SH-SY5Y (cell line): Measurements from ENCODE around the gene IL1RL2.

Experiments
- GATA2 ChIP-seq: IDR thresholded peaks from 2 replicates; pipeline ENCODE4 v1.6.1; 2011; ENCODE audit warnings: mild to moderate bottlenecking, low read depth, low read length
- GATA3 ChIP-seq: IDR thresholded peaks from 2 replicates; pipeline ENCODE4 v1.6.1; 2011; ENCODE audit warnings: low read depth, mild to moderate bottlenecking, low read length, moderate library complexity

Gene IL1RL2

DNA sequence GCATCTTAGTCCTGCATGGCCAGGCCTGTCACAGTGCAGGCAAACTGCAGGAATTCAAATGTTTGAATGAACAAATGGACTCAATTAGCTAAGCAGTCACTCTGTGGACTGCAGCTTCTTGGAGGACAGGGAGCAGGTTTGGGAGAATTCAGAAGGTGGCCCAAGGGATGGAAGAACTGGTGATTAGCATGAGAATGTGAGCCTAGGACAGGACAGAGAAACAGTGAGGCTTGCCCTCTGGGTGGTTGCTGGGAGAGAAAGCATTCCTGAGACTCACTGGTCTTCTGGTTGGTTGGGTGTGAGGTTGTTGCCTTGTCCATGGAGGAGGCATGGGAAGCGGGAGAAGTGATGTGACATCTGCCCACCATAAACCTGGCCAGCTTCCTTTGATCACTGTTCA, 13.7 kb downstream of the IL1RL2 start:
- TF ChIP-seq GATA2: no peak
- TF ChIP-seq GATA3: no peak

DNA sequence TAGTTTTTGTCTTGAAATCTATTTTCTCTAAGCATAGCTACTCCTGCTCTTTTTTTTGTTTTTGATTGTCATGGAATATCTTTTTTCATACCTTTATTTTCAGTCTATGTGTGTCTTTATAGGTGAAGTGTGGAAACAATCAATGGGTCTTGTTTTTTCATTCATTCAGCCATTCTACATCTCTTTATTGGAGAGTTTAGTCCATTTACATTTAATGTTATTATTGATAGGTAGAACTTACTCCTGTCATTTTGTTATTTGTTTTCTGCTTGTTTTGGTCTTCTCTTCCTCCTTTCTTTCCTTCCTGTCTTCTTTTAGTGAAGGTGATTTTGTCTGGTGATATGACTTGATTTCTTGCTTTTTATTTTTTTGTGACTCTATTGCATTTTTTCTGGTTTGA, 17.8 kb downstream of the IL1RL2 start:
- TF ChIP-seq GATA3: no peak
- TF ChIP-seq GATA2: no peak

DNA sequence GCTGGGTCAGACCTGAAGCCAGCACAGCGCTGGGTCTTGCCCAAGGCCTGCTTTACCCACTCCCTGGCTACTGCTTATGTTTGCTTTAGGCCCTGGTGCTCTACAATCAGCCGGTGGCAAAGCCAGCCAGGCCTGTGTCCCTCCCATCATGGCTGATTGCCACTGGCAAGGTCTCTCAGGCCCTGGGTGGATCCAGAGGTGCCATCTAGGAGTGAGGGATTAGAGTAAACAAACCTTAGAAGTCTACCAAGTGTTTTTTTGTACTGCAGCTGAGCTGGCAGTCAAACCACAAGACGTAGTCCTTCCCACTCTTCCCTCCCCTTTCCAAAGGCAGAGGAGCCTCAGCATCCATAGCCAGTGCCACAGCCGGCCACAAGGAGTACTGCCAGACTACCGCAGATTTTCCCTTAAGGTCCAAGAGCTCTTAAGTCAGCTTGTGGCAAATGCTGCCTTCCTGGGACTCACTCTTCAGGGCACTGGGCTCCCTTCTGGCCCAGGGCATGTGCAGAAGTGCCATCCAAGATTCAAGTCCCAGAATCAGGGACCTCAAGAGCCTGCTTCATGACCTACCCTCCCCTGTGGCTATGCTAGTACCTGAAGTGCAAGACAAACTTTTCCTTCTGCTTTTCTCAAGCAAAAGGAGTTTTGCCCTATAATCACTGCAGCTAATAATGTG, 20.0 kb downstream of the IL1RL2 start:
- TF ChIP-seq GATA2: no peak
- TF ChIP-seq GATA3: no peak

DNA sequence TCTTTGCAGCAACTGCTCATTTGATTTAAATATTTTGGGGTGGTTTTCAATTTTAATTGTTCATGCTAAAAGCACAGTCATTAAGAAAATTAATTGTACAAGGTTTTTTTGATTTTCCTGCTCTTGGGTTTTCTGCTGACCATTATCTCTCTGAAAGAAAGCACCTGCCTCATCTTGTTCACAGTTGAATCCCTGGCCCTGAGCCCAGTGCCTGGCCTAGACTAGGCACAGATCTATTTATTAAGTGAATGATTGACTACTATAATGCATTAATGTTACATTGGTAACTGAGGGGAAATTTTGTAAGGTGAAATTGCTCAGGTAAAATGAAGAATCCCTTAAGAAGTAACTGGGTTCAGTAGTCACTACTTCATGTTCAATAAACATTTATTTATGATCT, 22.0 kb downstream of the IL1RL2 start:
- TF ChIP-seq GATA2 (no peak), GATA3 (no peak)

DNA sequence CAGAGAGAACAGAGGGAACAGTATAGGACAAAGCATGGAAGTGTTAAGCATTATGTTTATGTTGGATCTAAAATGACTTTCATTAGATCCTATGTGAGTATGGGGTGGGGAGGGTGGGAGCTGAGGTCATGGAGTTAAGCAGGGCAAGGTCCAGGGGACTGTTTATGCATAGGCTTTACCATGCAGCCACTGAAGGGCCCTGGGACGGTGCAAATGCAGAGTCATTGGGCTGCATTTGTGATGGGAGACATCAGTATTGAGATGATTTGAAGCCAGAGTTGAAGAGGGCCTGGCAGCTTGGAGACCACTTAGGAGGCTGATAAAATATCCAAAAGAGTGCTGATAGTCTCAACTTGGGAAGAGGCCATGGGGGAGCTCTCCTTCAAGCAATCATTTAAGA, 22.7 kb downstream of the IL1RL2 start:
- no peak for TF ChIP-seq GATA2
- TF ChIP-seq GATA3: no peak

DNA sequence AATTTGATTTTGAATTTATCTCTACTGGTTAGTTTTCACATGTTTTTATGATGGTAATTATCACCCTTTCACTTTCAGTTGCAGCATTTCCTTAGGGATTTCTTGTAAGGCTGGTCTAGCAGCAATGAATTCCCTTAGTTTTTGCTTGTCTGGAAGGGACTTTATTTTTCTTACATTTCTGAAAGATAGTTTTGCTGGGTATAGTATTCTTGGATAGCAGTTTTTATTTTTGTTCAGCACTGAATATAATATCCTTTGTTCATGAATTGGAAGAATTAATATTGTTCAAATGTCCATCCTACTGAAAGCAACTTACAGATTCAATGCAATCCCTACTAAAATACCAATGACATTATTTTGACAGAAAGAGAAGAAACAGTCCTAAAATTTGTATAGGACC, 30.2 kb downstream of the IL1RL2 start:
- TF ChIP-seq GATA3: no peak

DNA sequence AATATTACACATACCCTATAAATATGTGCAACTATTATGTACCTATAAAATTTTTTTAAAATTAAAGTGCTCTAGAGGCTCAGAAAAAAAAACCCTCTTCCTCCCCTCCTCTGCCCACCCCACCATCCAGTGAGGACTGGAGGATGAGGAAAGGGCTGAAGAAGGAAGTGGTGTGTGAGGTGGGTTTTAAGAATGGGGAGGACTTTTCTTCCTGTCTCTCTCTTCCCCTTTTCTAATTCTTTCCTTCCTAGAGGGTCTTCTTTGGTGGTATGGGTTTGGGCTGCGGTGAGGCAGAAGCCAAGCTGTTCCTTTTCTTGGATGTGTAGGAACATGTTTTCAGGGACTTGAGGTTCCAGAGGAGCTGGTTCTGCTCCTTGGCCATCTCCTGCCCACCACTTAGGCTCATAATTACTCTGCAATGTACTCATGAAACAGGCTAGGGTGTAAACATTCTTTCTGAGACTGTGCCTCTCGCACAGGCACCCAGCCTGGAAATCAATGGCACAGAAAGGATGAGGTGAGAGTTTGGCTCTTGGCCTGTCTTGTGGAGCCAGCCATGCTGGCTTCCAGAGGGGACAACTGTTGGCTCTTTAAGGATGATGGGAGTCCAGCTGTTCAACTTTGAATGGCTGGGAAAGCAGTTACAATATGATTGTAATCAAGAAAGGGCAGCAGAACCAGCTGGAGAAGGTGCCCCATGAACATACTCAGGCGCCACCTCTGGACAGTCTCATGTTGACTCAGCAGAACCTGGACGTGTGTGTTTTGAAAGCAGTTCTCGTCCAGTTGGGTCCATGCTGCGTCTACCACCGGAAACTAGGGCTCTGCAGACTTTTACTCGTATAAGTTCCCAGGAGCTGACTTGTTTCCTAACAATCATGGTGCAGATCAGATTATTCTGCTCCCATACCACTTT, 38.3 kb downstream of the IL1RL2 start:
- TF ChIP-seq GATA3 (no peak), GATA2 (no peak)

DNA sequence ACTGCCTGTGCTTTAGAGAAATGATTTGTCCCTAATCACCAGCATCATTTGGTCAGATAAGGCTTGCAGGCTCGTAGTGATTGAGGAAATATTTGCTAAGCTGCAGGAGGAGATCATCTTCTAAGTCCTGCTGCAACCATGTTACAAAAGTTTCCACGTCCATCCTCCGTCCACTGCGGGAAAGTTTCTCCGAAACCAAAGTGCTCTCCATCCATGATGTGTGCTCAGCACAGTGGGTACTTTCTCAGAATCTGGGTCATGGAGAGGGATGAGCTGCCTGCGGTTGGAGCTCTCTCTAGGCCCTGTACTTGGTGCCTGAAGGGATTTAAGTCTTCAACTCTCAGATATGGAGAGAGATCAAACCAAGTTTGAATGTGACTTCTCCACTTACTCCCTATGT, 39.3 kb downstream of the IL1RL2 start:
- TF ChIP-seq GATA2 (no peak), GATA3 (no peak)

DNA sequence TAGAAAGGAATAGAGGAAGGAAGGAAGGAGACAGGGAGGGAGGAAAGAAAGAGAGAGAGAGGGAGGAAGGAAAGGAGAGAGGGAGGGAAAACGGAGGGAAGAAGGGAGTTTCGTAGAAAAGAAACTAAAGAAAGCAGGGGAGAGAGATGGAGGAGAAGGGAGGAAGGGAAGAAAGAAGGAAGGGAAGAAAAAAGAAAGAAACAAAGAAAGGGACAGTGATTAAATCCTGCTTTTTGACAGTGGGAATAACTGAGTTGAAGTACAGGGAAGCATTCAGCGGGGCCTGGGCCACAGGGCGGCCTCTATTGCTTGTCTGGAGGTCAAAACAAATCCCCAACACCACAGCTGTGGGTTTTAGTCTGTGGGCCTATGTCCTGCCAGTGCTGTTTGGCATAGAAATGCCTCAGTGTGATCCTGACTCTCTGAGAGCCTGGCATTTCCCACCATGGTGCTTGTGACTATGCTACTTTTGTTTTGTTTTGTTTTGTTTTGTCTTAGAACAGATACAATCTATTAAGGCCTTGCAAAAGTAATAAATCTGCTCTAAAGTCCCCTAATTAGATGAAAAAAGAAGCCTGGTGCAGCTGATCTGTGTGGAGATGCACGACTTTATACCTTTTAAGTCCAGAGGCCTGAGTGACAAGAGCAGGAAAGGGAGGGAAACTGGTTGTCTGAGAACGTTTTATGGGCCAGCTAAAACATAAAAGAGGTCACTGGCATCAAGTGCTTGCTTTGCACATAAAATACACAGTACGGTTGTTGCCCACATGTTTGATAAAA, 40.0 kb downstream of the IL1RL2 start:
- TF ChIP-seq GATA3: no peak
- no peak for TF ChIP-seq GATA2

DNA sequence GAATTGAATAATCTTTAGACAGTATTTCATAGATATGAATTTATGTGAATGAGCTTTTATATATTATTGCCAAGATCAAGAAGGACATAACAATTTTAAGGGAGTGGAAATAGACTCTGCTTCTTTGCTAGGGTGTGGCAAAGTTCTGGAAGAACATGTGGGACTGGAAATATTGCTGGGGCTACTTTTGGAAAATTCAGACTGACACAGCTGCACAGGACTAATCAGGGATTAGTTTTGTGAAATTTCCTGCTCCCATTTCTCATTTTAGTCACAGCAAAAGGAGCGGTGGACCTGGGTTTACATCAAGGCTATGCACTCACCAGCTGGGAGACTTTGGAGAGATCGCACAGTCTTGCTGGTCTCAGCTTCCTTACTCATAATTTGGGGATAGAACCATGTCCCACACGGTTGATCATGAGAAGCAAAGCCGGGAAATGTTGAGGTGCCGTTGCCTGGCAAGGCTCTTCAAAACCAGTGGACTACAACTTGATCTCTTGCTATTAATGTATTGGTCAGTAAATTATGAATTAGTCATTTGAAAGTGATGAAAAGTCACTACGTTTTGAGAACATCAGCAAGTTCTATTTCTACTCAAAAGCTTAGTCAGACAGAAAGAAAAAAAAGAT, 42.4 kb downstream of the IL1RL2 start:
- no peak for TF ChIP-seq GATA3
- TF ChIP-seq GATA2: no peak

DNA sequence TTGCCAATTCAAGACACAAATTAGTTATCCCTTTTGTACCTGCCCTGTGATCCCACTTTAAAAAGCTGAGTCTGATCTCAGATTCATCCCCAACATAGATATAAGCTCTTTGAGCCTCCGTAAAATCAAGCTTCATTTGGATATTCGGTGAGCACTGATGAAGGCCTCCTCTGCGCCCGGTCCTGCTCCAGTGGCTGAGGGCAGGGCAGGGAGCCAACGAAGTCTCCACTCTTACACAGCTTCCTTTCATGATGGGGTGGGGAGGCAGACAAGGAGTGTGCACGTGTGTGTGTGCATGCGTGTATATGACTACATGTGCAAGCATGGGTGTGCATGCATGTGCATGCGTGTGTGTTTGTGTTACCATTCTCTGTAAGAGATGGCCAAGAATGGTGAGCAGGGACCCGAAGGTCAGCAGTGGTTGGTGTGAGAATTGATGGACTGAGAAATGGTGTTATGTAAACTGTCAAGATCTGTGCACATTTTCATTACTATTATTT, 43.6 kb downstream of the IL1RL2 start:
- TF ChIP-seq GATA3 (no peak), GATA2 (no peak)

DNA sequence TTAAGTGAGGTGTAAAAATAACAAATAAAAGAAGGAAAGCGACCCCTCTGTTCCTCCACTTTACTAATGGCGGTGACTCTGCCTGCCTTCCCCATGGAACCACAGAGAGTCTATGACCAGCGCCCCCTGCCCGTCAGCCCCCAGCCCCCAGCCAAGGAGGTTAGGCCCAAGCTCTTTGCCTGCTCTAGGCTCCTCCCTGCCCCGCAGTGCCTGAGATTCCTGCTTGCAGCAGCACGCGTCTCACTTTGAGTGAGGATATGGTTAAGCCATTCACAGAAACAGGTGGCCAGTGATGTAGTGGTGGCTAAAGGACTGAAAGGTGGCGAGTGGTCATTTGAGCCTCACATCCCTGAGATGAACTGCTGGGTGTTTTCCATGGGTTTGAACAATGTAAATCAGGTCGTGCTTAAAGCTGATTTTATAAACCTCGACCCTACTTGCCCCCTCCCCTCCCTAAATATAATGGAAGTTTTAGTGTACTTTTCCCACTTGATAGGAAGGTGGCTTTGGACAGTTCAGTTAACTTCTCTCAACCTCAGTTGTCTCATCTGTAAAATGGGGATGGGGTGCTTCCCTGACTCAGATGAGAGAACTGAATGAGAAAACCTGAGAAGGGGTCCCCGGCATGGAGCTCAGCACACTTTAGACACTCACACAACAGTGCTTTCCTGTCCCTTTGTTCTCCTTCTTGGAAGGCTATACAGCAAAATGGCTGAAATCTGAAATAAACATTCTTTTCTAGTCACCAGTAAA, 46.5 kb downstream of the IL1RL2 start:
- no peak for TF ChIP-seq GATA2
- TF ChIP-seq GATA3: no peak

DNA sequence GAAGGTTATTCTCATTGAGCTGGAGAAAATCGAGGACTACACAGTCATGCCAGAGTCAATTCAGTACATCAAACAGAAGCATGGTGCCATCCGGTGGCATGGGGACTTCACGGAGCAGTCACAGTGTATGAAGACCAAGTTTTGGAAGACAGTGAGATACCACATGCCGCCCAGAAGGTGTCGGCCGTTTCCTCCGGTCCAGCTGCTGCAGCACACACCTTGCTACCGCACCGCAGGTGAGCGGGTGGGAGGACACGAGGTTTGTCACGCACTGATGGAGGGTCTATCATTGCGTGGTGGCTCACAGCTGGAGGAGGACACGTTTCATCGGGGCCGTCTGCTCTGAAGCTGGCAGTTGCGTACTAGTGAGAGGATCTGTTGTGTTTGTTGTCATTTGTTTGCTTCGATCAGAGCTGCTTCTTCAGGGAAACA, 48.2 kb downstream of the IL1RL2 start:
- TF ChIP-seq GATA2: no peak
- no peak for TF ChIP-seq GATA3

DNA sequence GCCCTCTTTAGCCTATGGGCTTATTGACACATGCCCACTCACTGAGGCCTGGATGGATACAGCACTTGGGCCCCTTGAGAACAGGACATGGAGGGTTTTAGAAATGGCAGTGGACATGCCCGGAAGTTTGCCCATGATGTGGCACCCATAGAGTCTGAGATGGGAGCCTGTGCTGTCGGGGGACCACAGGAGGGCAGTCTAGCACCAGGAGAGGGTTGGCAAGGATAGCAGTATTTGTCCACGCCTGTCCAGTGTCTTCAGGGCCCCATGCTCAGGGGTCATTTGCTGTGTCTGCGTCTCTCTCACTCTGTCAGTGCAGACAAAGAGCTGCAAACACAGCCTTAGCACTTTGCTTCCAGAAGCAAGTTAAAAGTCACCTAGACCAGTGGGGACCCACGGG, 48.7 kb downstream of the IL1RL2 start:
- TF ChIP-seq GATA3: no peak
- no peak for TF ChIP-seq GATA2
